GM12878 (cell line): ENCODE data around the gene CETP. TPM values are rescaled to one million over a fixed set of nuclear protein-coding genes. Genes with fewer than 3 reads are reported as not detected.

Source experiments
- BHLHE40 ChIP-seq, 2 experiments: fragments of 450-650 bp in 1 of 2; IDR thresholded peaks; 2 replicates each; pipeline ENCODE4 v1.6.1; 2011 to 2017; ENCODE audit warnings: low read depth in 2 of 2, borderline replicate concordance in 1 of 2, improper control_type of control experiment in 1 of 2, low read length in 1 of 2, mild to moderate bottlenecking in 1 of 2
- CREB1 ChIP-seq: IDR thresholded peaks from 2 replicates; pipeline ENCODE4 v1.6.1; 2012; ENCODE audit warnings: low read depth, mild to moderate bottlenecking, inconsistent platforms
- E2F8 ChIP-seq: fragments of 450-650 bp; IDR thresholded peaks from 2 replicates; pipeline ENCODE4 v1.6.1; 2018; ENCODE audit warnings: mild to moderate bottlenecking, low read depth, moderate library complexity; ENCODE audit not compliant: partially characterized antibody
- FOXK2 ChIP-seq: fragments of 450-650 bp; IDR thresholded peaks from 2 replicates; pipeline ENCODE4 v1.6.1; 2017; ENCODE audit warnings: mild to moderate bottlenecking, moderate library complexity
- GATAD2B ChIP-seq: fragments of 450-650 bp; conservative IDR thresholded peaks from 2 replicates; pipeline ENCODE4 v1.6.1; 2017; ENCODE audit warnings: low read depth, mild to moderate bottlenecking, moderate library complexity
- HSF1 ChIP-seq: fragments of 150-350 bp; IDR thresholded peaks from 2 replicates; pipeline ENCODE4 v1.6.1; 2014; ENCODE audit warnings: mild to moderate bottlenecking, low read depth, low read length
- KLF5 ChIP-seq: fragments of 450-650 bp; IDR thresholded peaks from 2 replicates; pipeline ENCODE4 v1.6.1; 2014; ENCODE audit warnings: mild to moderate bottlenecking; ENCODE audit not compliant: partially characterized antibody
- NFYB ChIP-seq: IDR thresholded peaks from 2 replicates; pipeline ENCODE4 v1.6.1; 2011; ENCODE audit warnings: low read depth, mild to moderate bottlenecking, low read length, improper control_type of control experiment, moderate library complexity; ENCODE audit not compliant: insufficient read depth
- POLR2AphosphoS5 ChIP-seq: IDR thresholded peaks from 2 replicates; pipeline ENCODE4 v1.6.1; 2011; ENCODE audit warnings: mild to moderate bottlenecking, low read length, inconsistent platforms
- RCOR1 ChIP-seq: conservative IDR thresholded peaks from 2 replicates; pipeline ENCODE4 v1.6.1; 2012; ENCODE audit warnings: low read depth, low read length, improper control_type of control experiment
- REST ChIP-seq: IDR thresholded peaks from 2 replicates; pipeline ENCODE4 v1.6.1; 2012; ENCODE audit warnings: mild to moderate bottlenecking, low read depth, low read length
- SKIL ChIP-seq: fragments of 450-650 bp; IDR thresholded peaks from 2 replicates; pipeline ENCODE4 v1.6.1; 2017; ENCODE audit warnings: mild to moderate bottlenecking, low read depth, inconsistent platforms; ENCODE audit not compliant: poor library complexity, severe bottlenecking
- SMAD1 ChIP-seq: fragments of 450-650 bp; IDR thresholded peaks from 2 replicates; pipeline ENCODE4 v1.6.1; 2018; ENCODE audit warnings: mild to moderate bottlenecking, low read depth; ENCODE audit not compliant: partially characterized antibody
- TBL1XR1 ChIP-seq: IDR thresholded peaks from 2 replicates; pipeline ENCODE4 v1.6.1; 2012; ENCODE audit warnings: low read depth, low read length, improper control_type of control experiment
- TCF3 ChIP-seq: IDR thresholded peaks from 2 replicates; pipeline ENCODE4 v1.6.1; 2012; ENCODE audit warnings: low read depth, mild to moderate bottlenecking, low read length, borderline replicate concordance; ENCODE audit not compliant: insufficient read depth
- WRNIP1 ChIP-seq: IDR thresholded peaks from 2 replicates; pipeline ENCODE4 v1.6.1; 2011; ENCODE audit warnings: low read depth, low read length, improper control_type of control experiment, borderline replicate concordance
- ZNF24 ChIP-seq: fragments of 450-650 bp; IDR thresholded peaks from 2 replicates; pipeline ENCODE4 v1.6.1; 2017; ENCODE audit warnings: antibody characterized with exemption, mild to moderate bottlenecking
- ZNF622 ChIP-seq: fragments of 450-650 bp; IDR thresholded peaks from 2 replicates; pipeline ENCODE4 v1.6.1; 2017; ENCODE audit warnings: mild to moderate bottlenecking, inconsistent platforms
- polyA plus RNA-seq, 11 experiments: library from polyadenylated mRNA; depleted of rRNA in 4 of 11; unstranded in 6 of 11; stranded (reverse) in 5 of 11; fragments of >200 nt; fragmentation: Nextera tagmentation in 4 of 11; fragmentation: Illumina TruSeq in 1 of 11; extraction: Ambion mirVana in 4 of 11; extraction: Trizol in 1 of 11; gene quantifications; 1 replicate in 1 of 11; 2 replicates in 10 of 11; pipeline versions ENCODE4 v1.2.1 to v1.2.3, GENCODE V29; 2011 to 2016; ENCODE audit warnings: inconsistent platforms in 2 of 11, missing spikeins in 2 of 11, low read depth in 1 of 11
- total RNA-seq, 4 experiments: library from RNA; depleted of rRNA in 3 of 4; stranded (reverse); fragments of >200 nt in 3 of 4; fragmentation: Illumina TruSeq in 1 of 4; extraction: Trizol in 1 of 4; gene quantifications; 2 replicates each; pipeline versions ENCODE4 v1.2.1 to v1.2.3, GENCODE V29; 2013 to 2021

The CETP gene
- total and polyA plus RNA-seq, 10 of the 15 experiments (the other 5 are each of a cell fraction or from before 2014, with no cell fraction given), result 1.2 to 6.4 (median 2.1) TPM

- TF ChIP-seq REST (no peak), FOXK2 (no peak), SKIL (peak; percentile 85), RCOR1 (no peak), BHLHE40 (IDR thresholded peaks at IDR 0.05; ENCODE audit: borderline replicate concordance in 1 of 2, low read depth in 2 of 2, low read length in 1 of 2) (peak; percentile 68 to 78), WRNIP1 (no peak), ZNF622 (no peak), E2F8 (no peak), CREB1 (peak; percentile 59), GATAD2B (peak; percentile 61; the same call in 1 of the 2 replicates), TCF3 (peak; percentile 77; the same call in 1 of the 2 replicates), NFYB (no peak), TBL1XR1 (peak; percentile 89), SMAD1 (no peak), ZNF24 (no peak), POLR2AphosphoS5 (no peak), HSF1 (0 out of 2 replicates have a peak, but pooled peaks have one; percentile 62), KLF5 (peak; percentile 19)
Observed at GRCh38 chr16:56916571-56917403, 45.0 kb upstream of the CETP start (continued).
